ENCODE results near the gene RDM1.

Gene RDM1

DNA sequence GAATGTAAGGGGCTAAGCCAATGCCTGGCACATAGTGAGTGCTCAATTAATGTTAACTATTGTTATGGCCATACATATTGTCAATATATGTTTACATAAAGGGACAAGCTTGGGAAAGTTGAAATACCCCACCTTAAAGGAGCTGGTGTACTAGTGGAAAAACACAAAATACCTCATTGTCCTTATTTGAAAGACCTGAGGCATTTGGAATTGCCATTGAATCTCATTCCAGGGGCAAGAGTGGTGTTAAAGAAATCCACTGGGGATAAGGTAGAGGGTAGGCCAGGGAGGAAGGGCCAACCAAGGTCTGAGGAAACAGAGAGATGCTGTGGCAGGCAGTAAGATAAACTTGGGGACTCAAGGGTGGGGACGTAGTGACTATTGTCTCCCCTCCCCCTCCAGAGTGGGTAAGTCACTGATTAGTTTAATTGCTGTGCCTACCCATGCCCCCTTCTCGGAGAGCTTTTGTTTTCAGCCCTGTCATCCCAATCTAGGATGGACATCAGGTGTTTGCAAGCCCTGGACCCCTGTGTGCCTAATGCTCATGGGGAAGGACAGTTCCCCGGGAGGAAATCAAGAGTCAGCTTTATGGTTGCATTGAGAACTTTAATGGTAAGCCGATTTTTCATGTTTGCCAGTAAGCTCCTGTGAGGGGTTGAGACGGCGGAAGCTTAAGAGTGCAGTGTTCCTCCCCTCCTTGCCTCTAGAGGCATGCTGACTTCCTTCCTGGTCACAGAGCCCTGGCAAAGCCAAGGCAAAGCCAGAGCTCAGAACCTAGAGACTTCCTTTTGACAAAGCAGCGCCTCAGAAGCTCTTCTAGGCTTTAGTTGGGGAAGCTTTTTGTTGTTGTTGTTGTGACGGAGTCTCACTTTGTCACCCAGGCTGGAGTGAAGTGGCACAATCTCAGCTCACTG, 59.4 kb downstream of the RDM1 start:
- no peak for DNase-seq
- Histone ChIP-seq H3K4me2 (ENCODE audit: low read depth, low read length) (no peak overlapping the region), H3K4me1 (ENCODE audit: low read length) (peaks cover 14% of the 10 kb centered on the region), H3K9ac (ENCODE audit: low read length) (no peak overlapping the region), H2AFZ (ENCODE audit: low read length) (no peak overlapping the region), H4K20me1 (ENCODE audit: insufficient read depth, low read length) (no peaks in the 10 kb centered on the region), H3K4me3 (ENCODE audit: low read length) (no peak overlapping the region), H3K9me3 (replicated peaks; ENCODE audit: insufficient read depth, low read length) (no peaks in the 10 kb centered on the region), H3F3A (ENCODE audit: insufficient read depth, low read length) (peaks cover 14% of the 10 kb centered on the region; the same call in 1 of the 2 replicates), H3K79me2 (ENCODE audit: low read length) (no peaks in the 10 kb centered on the region), H3K9me2 (replicated peaks; ENCODE audit: insufficient read depth, low read length) (no peaks in the 10 kb centered on the region), H3K27ac (ENCODE audit: low read length) (no peak overlapping the region), H3K36me3 (replicated peaks; ENCODE audit: insufficient read depth, low read length) (no peaks in the 10 kb centered on the region), H3K27me3 (replicated peaks; ENCODE audit: insufficient read depth, low read length) (no peaks in the 10 kb centered on the region)
- TF ChIP-seq EZH2phosphoT487 (IDR thresholded peaks at IDR 0.05; ENCODE audit: low read length): no peak
- TF ChIP-seq, protein P1, sequence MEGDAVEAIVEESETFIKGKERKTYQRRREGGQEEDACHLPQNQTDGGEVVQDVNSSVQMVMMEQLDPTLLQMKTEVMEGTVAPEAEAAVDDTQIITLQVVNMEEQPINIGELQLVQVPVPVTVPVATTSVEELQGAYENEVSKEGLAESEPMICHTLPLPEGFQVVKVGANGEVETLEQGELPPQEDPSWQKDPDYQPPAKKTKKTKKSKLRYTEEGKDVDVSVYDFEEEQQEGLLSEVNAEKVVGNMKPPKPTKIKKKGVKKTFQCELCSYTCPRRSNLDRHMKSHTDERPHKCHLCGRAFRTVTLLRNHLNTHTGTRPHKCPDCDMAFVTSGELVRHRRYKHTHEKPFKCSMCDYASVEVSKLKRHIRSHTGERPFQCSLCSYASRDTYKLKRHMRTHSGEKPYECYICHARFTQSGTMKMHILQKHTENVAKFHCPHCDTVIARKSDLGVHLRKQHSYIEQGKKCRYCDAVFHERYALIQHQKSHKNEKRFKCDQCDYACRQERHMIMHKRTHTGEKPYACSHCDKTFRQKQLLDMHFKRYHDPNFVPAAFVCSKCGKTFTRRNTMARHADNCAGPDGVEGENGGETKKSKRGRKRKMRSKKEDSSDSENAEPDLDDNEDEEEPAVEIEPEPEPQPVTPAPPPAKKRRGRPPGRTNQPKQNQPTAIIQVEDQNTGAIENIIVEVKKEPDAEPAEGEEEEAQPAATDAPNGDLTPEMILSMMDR (IDR thresholded peaks at IDR 0.05; ENCODE audit: low read length): no peak
- TF ChIP-seq EZH2 (optimal IDR thresholded peaks at IDR 0.05; ENCODE audit: low read depth, low read length): no peak

DNA sequence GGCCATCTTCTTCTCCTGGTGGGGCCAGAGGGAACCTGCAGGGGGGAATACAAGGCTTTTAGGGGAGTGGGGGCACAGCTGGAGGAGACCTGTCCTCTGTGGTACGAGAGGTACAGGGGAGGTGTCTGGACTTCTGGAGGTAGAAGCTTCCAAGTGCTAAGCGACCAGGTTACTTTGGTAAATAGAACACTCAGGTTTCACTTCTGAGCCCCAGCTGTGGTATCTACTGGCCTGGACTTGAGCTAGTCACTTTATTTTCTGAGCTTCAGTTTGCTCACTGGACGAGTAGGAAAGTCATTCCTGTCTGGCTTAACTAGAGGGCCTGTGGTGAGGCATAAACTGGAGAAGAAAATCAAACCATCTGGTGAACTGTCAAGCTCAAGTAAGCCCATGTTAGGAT, 61.8 kb downstream of the RDM1 start, which contains the start of gene HEATR9:
Gene HEATR9, minus strand, starts transcription at position 155 of the 400 bp plus-strand sequence. Its CDS starts 149 bp downstream, at position 6.
- H3F3A ChIP-seq (ENCODE audit: insufficient read depth, low read length): no peaks in the 10 kb centered on the region
- no peak within 1 kb of the TSS for H2AFZ ChIP-seq (ENCODE audit: low read length)
- H4K20me1 ChIP-seq (ENCODE audit: insufficient read depth, low read length): no peaks in the 10 kb centered on the region
- H3K27ac ChIP-seq (ENCODE audit: low read length): no peak within 1 kb of the TSS
- no peaks in the 10 kb centered on the region for H3K27me3 ChIP-seq (replicated peaks; ENCODE audit: insufficient read depth, low read length)
- H3K4me3 ChIP-seq (ENCODE audit: low read length): no peak within 1 kb of the TSS
- TF ChIP-seq, protein P1 (IDR thresholded peaks at IDR 0.05; ENCODE audit: low read length): no peak
- TF ChIP-seq EZH2 (optimal IDR thresholded peaks at IDR 0.05; ENCODE audit: low read depth, low read length): no peak
- TF ChIP-seq EZH2phosphoT487 (IDR thresholded peaks at IDR 0.05; ENCODE audit: low read length): no peak
- H3K4me1 ChIP-seq (ENCODE audit: low read length): no peaks in the 10 kb centered on the region
- no peaks in the 10 kb centered on the region for H3K9me2 ChIP-seq (replicated peaks; ENCODE audit: insufficient read depth, low read length)
- H3K9ac ChIP-seq (ENCODE audit: low read length): no peak within 1 kb of the TSS
- no peak within 1 kb of the TSS for H3K4me2 ChIP-seq (ENCODE audit: low read depth, low read length)
- no peaks in the 10 kb centered on the region for H3K79me2 ChIP-seq (ENCODE audit: low read length)
- DNase-seq: no peak
- H3K36me3 ChIP-seq (replicated peaks; ENCODE audit: insufficient read depth, low read length): no peaks in the 10 kb centered on the region
- no peaks in the 10 kb centered on the region for H3K9me3 ChIP-seq (replicated peaks; ENCODE audit: insufficient read depth, low read length)

Data from MM.1S (cell line).